Measurements from ENCODE around the gene CLCNKA. TPM values are rescaled to one million over a fixed set of nuclear protein-coding genes. Genes with fewer than 3 reads are reported as not detected.
A peak's percentile ranks its signal among the peaks of the same experiment; 100 is the strongest.
"Not testable (repeated sequence)": the region's sequence is repeated elsewhere in the genome, so short reads cannot be mapped to it uniquely, and the experiment has no call there.

CLCNKA gene
- 0.15 TPM for total RNA-seq
- long read RNA-seq, partial matches to known transcripts: 1 of 1 reads
- long read RNA-seq, other reads (novel, unspliced or antisense): 0 of 1 reads

DNA sequence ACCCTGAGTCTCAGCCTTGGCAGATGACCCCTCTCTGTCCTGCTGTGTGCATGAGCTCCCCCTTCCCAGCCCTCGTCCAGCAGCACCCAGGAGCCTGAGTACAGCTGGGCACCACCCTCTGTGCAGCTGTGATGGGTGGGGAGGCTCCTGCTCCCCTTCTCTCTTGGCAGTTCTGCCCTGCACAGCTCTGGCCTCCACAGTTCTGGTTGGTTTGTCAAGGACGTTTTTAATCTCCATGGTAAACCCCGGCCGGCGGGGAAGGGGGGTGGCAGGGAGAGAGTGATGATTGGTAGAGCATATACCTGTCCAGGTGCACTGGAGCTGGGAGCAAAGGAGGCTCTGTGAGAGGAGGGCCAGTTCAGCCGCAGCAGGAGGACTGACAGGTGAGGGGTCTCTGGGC, at the start of gene CLCNKA:
CLCNKA (plus strand) TSS at position 356 of the 400 bp plus-strand sequence. CDS start 584 bp downstream, outside the sequence.
- intact Hi-C loops (cut with micrococcal nuclease): no loop called here
- DNase-seq (no peak), ATAC-seq (no peak)

DNA sequence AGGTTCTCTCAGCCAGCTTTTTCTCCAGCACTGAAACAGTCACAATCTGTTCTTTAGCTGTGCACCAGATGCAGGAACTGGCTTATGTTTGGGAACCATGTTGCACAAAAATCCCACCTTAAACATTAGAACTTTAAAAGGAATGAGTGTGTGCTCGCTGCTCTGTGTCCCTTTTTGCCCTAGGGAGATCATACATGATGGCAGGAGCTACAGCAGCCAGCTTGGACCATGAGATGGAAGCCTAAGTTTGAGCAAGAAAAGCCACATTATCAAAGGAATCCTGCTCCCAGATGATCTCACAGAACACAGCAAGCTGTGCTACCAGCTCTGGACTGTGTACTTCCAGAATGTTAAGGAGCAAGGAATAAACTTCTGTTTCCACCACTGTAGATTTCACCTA, 49.4 kb upstream of the CLCNKA start:
- intact Hi-C loops (cut with micrococcal nuclease): no loop called here
- ATAC-seq: no peak
- no peak for DNase-seq

DNA sequence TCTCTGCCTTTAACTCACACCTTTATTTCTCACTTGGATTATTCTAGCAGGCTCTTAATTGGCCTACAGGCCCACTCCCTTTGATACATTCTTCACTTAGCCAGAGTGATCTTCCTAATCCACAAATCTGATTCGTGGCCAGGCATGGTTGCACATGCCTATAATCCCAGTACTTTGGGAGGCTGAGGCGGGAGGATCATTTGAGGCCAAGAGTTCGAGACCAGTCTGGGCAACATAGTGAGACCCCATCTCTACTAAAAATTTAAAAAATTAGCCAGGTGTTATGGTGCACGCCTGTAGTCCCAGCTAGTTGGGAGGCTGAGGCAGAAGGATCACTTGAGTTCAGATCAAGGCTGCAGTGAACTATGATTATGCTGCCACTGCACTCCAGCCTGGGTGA, 48.1 kb upstream of the CLCNKA start:
- intact Hi-C loops (cut with micrococcal nuclease): no loop called here
- DNase-seq (no peak), ATAC-seq (no peak)

DNA sequence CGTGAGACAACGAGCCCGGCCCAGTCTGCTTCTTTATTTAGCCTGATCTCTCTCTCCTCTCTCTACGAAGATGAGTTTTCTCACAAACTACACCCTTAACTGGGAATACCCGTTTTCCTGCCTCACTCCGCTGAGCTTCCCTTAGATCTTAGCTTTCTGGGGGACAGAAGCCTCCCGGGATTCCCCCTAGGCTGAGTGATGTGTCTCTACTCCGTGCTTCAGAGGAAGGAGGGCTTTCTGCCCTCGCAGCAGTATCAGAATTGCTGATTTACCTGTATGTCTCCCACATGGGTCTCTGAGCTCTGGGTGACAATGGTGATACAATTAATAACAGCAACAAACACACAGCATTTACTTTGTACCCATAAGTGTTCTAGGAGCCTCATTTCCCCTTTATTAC, 47.0 kb upstream of the CLCNKA start:
- DNase-seq: no peak
- ATAC-seq: no peak
- intact Hi-C loops (cut with micrococcal nuclease): no loop called here

DNA sequence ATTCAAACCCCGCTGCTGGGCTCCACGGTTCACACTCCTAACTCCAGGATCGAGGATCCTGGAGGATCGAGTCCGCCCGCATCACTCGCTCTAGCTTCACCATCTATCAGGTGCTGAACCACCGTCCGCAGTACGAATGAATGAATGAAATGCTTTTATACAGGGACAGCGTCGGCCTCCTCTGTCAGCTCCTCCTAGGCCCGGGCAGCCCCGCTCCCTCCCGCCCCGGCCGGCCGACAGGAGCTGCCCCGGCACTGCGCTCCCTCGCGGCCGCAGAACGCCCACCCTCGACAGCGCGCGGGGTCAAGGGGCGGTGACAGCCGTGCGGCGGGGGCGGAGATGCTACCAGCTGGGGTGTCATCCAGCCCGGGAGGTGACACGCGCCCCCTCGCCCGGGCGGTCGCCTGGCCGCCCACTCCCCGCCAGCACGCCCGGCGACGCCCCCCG, 46.5 kb upstream of the CLCNKA start:
- DNase-seq: peak; percentile 72
- peak; percentile 82 for ATAC-seq
- intact Hi-C loops (cut with micrococcal nuclease): no loop called here

DNA sequence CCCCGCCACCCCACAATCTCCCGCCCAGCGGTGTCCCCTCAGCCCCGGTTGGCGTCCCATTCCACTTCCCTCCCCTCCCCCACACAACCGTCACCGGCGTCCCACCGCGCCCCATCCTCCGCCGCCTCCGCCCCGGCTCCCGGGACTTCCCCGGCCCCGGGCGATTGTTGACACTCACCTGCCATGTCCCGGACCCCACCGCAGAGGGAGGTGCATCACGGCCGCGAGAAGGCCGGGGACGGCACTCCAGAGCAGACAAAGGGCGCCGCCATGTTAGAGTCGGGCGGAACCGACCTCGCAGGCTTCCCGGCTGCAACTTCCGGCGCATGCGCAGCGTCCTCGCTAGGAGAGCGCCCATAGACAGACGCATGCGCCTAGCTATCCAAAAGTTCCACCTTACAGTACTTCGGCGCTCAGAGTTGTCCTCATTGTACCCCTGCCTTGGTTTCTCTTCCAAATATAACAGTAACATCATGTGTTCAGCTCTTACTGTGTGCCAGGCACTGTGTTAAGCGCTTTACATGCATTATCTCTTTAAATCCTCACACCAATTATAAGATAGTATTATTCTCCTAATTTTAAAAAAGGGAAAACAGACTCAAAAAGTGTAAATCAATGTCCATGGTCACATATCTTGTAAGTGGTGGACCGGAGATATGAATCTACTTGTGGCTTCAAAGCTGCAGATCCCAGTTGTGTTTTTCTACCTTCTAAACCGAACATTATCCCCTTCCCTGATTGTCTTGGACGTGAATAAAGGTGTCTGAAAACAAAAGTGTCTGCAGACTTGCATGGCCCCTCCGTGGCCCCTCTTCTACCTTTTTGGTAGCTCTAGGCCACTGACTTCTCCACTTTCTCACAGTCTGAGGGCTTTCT, 45.8 kb upstream of the CLCNKA start, which contains the start of gene ZBTB17:
ZBTB17 (minus strand) TSS at position 297 of the 876 bp plus-strand sequence. CDS start 27,606 bp downstream, outside the sequence.
- intact Hi-C loops (cut with micrococcal nuclease): no loop called here
- peak; percentile 99 for ATAC-seq
- peak; percentile 98 for DNase-seq

DNA sequence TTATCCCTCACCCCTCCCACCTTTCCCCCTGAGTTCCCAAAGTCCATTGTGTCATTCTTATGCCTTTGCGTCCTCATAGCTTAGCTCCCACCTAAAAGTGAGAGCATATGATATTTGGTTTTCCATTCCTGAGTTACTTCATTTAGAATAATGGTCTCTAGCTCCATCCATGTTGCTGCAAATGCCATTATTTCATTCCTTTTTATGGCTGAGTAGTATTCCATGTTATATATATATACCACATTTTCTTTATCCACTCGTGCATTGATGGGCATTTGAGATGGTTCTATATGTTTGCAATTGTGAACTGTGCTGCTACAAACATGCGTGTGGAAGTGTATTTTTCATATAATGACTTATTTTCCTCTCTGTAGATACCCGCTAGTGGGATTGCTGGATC, 43.9 kb upstream of the CLCNKA start:
- intact Hi-C loops (cut with micrococcal nuclease); DNase-seq; ATAC-seq: not testable (repeated sequence)

DNA sequence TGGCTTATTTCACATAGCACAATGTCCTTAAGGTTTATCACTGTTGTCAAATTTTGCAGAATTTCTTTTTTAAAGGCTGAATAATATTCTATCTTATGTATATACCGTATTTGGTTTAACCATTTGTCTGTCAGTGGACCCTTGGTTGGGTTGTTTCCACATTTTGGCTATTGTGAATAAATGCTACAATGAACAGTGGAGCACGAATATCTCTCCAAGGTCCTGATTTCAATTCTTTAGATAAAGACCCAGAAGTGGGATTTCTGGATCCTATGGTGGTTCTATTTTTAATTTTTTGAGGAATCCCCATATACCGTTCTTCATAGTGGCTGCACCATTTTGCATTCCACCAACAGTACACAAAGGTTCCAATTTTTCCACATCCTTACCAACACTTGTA, 40.2 kb upstream of the CLCNKA start:
- intact Hi-C loops (cut with micrococcal nuclease): loop anchor here (10.0 kb wide), 1 partner anchor 167 kb away; no protein-coding TSS in a partner anchor

DNA sequence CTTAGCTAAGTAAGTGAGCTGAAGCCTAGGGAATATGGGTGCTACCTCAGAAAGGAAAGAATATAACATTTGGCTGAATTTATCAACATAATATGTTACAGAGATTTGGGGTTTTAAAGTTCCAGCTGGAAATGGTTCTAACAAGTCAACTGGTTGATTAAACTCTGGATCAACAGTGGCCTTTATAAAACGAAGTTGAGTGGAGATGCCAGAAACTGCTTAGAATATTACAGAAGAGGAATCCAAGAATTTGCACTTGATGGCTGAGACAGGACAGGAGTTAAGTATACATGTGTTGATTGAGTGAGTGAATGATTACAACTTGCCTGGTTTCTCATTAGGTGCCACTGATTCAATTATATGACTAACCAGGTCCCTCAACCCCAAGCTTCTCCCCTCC, 38.6 kb upstream of the CLCNKA start:
- ATAC-seq (peak; percentile 31), DNase-seq (no peak)
- intact Hi-C loops (cut with micrococcal nuclease): loop anchor here (10.0 kb wide), 1 partner anchor 168 kb away; no protein-coding TSS in a partner anchor

More for the DNA sequence above, 40.2 kb upstream of the CLCNKA start:
- ATAC-seq: no peak
- DNase-seq: no peak

DNA sequence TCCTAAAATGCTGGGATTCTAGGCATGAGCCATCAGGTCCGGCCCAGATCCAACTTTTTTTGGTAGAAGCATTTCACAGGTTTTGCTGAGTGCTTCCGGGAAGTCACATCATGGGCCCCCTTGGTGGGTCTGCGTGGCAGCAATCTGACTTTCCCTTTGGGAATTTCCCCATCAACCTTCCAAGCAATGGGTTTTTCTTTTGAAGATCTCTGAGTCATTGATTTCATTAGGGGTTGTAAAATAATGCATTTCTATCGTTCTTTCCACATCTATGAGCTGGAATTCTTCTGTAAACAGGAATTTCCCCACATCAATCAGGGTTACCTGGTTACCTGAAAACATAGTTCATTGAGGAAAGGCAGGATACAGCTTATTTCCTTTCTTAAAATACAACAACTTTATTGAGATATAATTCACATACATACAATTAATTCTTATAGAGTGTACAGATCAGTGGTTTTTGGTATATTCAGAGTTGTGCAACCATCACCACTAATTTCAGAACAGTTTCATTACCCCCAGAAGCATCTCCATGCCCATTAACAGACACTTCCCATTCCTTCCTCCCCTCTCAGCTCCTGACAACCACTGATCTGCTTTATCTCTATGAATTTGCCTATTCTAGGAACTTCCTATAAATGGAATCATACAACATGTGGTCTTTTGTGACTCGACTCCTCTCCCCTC, 36.1 kb upstream of the CLCNKA start:
- DNase-seq: no peak
- no peak for ATAC-seq
- intact Hi-C loops (cut with micrococcal nuclease): loop anchor here (10.0 kb wide), 1 partner anchor 171 kb away; no protein-coding TSS in a partner anchor

DNA sequence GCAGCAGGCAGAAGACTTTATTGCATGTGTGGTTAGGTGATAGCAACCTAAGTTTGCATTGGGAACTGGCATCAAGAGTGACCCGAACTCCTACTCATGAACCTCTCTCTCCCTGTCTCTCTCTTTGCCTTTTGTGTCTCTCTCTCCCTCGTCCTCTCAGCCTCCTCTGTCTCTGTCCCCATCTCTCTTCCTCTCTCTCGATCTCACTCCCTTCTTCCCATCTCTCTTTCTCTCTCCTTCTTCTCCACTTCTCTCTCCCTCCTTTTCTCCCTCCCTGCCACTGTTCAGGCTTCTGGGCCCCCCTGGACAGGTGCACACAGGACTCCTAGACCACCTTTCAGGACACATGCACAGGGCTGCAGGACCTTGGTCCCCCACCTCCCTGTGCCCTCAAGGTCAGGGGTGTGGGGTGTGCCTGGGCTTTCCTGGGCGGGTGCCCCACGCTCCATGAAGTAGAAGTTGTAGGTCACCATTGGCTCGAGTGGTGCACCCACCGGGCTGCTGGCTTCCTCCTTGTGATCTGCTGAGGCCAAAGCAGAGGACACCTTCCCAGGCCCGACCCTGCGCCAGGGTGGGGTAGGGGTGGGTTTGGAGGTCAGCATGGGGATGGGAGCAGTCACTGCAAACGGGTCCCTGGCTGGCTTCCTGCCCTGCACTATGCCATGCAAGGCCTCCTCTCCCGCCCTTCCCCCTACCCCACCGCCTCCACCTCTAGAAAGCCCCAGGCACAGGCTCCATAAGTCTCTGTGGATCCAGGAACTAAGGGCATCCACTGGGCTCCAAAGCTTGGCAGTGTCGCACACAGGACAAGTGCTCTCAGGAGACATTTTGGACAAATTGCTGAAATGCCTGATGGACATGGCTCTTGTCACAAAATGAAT, 32.7 kb upstream of the CLCNKA start:
- intact Hi-C loops (cut with micrococcal nuclease): loop anchor here (10.0 kb wide), 1 partner anchor 174 kb away; no protein-coding TSS in a partner anchor
- DNase-seq (no peak), ATAC-seq (no peak)

DNA sequence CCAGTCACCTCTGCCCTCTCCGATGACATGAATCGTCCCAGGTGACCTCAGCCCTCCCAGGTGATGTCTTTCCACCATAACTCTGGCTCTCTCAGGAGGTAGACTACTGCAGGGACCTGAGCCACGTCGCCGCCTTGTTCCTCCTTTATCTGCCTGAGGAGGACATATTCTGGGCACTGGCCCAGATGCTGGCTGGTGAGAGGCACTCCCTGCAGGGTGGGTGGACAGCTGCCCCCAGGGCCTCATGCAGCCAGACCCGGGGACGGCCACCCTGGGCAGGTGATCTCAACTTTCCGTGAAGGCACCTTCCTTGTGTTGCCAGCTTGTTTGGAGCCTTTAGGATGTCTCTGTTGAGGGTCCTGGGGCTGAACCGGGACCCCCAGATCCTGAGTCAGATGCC, 32.1 kb upstream of the CLCNKA start:
- intact Hi-C loops (cut with micrococcal nuclease): loop anchor here (10.0 kb wide), 2 partner anchors 175 to 195 kb away; no protein-coding TSS in a partner anchor
- DNase-seq: peak; percentile 44
- peak; percentile 28 for ATAC-seq

DNA sequence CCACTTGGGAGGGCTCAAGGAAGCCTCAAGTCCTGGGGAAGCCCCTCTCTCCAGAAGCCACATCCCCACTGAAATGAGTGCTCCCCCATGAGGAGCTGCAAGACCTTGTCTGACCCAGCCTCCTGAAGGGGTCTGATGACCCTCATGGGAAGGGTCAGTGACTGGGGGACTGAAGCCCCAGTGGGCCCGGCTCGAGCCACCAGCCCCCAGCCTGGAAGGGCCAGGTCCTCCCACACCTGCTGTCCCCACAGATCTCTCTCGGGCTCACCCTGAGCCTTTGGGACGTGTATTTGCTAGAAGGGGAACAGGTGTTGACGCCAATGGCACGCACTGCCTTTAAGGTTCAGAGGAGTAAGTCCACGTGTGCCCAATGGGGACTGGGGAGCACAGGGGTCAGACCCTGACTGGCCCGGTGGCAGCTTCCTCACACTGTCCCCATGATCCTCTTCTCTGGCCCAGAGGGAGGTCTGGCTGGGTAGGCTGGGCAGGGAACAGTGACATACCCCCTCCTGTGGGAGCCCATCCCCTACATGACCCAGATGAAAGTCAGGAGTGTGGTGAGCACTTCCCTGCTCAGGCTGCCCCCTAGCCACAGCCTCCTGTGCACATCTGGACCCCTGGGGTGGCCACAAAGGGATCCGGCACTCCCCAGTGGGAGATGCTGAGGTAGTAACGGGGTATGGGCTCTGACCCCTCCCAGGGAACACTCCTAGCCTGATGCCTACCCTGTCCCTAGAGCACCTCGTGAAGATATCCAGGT, 30.2 kb upstream of the CLCNKA start:
- ATAC-seq: no peak
- no peak for DNase-seq
- intact Hi-C loops (cut with micrococcal nuclease): loop anchor here (10.0 kb wide), 1 partner anchor 197 kb away; no protein-coding TSS in a partner anchor

DNA sequence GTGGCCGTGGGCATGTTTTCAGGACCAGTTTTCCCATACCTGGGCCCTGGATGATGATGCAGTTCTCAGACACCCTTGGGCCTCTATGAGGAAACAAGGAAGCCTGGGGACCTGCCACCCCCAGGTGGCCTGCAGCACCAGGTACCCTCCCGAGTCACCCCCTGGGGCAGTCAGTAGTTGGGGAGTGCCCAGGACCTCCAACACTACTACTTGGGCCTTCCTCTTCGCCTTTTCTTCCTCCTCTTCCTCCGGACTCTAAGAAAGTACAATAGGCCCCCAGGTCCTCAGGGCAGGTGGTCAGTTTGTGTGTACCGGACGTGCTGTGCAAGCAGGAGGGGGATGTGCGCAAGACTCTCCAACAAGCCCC, 29.7 kb upstream of the CLCNKA start:
- ATAC-seq: no peak

DNA sequence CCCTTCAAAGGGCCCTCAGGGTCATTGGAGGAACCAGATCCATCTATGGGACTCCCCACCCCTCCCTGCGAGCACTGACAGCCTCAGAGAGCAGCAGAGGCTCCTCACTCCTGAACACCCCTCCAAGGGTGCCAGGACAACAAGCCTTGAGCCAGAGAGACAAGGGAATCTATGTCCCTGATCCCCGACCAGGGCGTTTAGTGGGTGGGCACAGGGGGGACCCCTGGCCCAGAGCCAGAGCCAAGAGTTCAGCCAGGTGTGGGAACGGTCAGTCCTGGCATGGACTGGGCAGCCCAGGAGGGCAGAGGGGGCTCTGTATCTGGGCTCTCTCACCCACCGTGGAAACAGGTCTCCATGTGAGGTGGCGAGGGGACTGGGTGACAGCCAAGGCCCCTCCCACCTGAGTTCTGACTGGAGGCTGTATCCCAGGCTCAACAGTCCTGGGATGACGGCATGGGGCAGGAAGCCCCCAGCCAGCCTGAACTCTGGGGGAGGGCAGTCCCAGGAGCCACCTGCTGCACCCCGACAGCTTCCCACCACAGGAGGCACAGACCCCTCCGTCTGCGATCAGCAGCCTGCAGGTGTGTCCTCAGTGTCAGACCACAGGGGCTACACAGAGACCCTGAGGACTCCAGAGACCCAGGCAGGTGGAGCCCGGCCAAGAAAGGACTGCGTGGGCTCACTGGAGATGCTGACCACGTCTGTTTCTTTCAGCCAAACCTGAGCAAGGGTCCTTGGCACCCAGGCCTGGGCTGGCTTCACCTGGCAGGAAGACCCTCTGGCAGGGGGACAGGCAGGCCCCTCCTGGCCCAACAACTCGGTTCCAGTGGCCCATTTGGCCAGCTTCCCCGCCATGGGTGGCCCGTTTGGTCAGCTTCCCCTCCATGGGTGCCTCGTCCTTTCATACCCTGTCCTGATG, 29.0 kb upstream of the CLCNKA start:
- intact Hi-C loops (cut with micrococcal nuclease): loop anchor here (10.0 kb wide), 1 partner anchor 198 kb away; no protein-coding TSS in a partner anchor
- no peak for DNase-seq
- ATAC-seq: no peak

More for the DNA sequence above, 29.7 kb upstream of the CLCNKA start:
- intact Hi-C loops (cut with micrococcal nuclease): loop anchor here (10.0 kb wide), 1 partner anchor 197 kb away; no protein-coding TSS in a partner anchor
- no peak for DNase-seq

DNA sequence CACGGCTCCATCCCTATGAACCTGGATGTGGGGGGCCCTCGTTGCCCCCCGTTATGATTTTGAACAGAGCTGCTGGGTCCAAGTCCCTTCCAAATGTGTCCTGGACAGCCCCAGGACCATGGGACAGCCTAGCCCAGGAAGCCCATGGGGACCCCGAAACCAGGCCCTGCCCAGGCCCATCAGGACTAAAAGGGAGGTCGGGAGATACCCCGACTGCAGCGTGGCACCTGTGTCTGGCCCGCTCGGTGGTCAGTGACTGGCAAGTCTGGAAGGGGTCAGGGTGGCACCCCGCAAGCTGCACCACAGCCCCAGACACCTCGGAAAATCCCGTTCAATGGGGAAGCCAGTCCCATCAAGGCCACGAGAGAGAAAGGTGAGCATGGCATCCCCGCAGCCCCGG, 28.2 kb upstream of the CLCNKA start:
- intact Hi-C loops (cut with micrococcal nuclease): loop anchor here (10.0 kb wide), 1 partner anchor 199 kb away; no protein-coding TSS in a partner anchor
- ATAC-seq: no peak
- no peak for DNase-seq

DNA sequence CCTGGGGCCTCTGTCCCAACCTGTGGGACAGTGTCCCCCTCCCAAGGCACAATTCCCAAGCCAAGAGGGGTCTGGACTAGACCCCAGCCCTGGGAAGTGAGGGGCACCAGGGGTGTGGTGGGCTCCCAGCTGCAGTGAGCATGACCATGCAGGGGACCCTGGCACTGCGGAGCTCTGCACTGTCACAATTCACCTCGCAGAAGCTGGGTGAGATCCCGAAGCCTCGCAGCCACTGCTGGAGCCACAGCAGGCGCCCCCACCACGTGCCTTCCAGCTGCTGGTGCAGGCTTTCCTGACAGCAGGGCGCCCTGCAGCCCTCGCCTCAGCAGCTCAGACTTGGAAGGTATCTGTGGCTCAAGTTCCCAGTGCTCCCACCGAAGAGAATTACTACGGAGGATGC, 27.8 kb upstream of the CLCNKA start:
- intact Hi-C loops (cut with micrococcal nuclease): loop anchor here (10.0 kb wide), 1 partner anchor 199 kb away; no protein-coding TSS in a partner anchor
- no peak for DNase-seq
- ATAC-seq: no peak

Data from left ventricle myocardium superior (tissue), 1 donor.